ENCODE results near the gene DNM1.

Gene DNM1

DNA sequence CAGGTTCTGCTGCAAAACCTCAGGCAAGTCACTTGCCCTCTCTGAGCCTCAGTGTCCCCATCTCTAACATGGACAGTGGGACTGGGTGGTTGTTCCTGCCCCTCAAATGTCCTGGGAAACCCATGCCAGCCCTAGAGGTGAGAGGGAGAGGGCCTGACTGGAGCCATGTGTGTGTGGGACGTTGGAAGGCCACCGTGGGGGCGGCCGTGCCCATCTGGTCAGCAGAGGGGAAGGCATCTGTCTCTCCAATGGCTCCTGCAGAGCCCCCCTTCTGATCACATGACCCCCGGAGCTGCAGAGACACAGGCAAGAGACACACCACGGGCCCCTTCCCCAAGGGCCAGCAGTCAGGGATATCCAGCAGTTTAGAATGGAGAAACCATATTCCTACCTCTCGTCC lies 1.7 kb downstream of the DNM1 start:
- FAIRE-seq, result no peak
- DNase-seq (ENCODE audit: insufficient read length, low spot score), result no peak

DNA sequence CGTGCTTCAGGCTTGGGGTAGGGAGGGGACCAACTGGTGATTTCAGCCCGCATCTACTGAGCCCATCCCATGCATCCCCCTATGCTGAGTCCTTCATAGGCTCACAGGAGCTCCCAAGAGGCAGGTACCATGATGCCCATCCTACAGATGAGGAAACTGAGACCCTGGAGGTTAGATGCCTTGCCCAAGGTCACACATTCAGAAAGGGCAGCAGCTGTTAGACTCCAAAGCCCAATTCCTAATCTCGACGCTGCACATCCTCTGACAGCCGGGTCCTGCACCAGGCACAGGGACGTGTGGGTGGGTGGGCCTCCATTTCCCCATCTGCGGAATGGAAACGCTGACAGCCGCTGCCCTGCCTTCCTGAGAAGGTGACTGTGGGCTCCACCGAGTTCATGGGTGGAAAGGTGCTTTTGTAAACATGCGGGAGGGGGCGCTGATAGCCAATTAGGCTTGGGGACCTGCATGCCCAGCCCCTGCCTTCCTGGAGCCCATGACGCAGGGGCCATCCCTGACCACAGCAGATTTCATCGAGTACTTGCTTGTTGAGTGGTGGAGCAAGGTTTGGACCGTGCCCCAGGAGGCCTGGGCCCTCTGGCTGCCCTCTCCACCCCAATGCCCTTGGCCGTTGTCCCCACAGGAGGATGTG lies 2.2 kb downstream of the DNM1 start:
- DNase-seq (ENCODE audit: insufficient read length, low spot score) (no peak), FAIRE-seq (no peak)

GRCh38 chr9:128206484-128206883 lies 3.3 kb downstream of the DNM1 start:
- FAIRE-seq, result no peak

DNA sequence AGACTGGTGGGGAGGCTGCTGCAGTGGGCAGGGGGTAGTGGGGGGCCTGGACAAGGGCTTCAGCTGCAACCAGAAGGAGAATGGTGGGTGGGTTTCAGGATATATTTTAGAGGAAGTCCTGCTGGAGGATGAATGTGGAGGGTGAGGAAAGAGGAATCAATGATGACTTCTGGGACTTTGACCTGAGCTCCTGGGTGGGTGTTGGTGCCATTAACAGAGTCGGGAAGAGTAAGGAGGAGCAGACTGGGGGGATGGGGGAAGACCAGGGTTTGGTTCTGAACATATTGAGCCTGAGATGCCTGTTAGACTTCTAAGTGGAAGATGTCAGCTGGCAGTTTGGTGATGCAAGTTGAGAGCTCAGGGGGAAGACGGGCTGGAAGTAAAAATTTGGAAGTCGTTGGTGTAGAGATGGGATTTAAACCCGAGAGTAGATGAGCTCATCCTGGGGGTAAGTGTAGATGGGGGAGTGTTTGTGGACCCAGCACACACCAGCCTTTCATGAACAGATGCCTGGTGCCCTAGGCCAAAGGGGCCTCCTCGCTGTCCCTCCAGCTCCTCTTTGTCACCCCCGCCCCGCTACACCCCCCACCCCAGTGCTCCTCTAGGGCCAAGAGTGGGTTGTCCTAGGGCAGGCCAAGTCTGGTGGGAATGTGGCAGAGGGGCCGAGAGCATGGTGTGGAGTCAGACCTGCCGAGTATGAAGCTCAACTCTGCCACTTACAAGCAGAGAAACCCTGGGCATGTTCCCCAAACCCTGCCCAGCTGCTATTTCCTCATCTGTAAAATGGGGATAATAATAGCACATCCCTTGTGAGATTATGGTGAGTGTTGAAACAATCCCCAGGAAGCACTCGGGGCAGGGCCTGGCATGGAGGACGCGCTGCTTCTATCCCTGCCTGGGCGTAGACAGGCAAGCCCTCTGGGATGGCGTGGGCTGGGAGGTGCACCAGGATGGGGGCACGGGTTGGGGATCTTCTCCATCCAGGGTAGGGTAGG lies 4.0 kb downstream of the DNM1 start:
- DNase-seq (ENCODE audit: insufficient read length, low spot score), result no peak
- no peak for FAIRE-seq

More at GRCh38 chr9:128206484-128206883, 3.3 kb downstream of the DNM1 start:
- no peak for DNase-seq (ENCODE audit: insufficient read length, low spot score)

DNA sequence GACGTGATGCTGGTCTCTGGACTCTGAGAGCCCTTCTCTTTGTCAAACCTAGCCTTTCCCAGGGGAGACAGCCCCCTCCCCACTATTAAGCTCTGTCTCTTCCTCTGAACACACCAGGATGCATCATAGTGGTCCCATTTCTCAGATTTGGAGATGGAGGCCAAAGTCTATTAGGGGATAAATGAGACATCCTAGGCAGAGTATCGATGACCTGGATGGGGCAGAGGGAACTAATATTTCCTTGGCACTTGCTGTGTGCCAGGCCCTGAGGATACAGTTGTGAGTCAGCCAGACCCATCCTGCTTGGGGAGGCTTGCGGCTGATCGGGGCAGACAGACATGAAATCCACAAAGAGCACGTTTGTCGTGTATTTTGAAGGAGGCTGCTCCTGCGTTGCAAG lies 5.2 kb downstream of the DNM1 start:
- no peak for FAIRE-seq
- DNase-seq (ENCODE audit: insufficient read length, low spot score), result no peak

- DNase-seq (ENCODE audit: insufficient read length, low spot score), result no peak
- no peak for FAIRE-seq
These were observed 5.9 kb downstream of the DNM1 start for GRCh38 chr9:128208946-128209669.

DNA sequence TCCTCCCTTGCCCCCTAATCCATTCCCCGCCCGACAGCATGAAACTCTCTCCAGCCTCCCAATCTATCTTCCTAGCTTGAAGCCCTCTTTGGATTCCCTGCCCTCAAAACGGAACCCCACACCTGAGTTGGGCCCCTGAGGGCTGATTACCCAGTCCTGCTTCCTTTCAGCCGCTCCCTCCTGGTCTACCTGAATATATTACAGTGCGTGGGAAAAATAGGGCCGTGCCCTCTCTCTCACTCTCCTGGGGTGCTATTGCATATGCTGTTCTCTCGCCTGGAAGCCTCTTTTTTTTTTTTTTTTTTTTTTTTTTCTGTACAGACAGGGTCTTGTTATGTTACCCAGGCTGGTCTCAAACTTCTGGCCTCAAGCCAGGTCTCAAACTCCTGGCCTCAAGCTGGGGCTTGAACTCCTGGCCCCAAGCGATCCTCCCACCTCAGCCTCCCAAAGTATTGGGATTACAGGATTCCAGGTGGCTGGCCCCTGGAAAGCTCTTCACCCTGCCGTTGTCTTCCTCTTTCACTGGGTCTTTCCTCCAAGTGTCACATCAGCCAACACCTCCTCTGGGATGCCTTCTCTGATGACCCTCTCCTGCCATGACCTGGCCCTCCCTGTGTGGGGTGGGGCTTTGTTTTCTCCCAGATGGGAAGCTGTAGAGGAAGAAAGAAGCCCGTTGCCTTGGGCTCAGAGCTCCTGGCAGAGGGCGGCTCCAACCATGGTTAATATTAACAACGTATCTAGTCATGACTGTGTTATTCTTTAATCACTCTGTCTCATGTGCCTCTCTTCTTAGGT lies 8.2 kb downstream of the DNM1 start:
- DNase-seq (ENCODE audit: insufficient read length, low spot score), result no peak
- no peak for FAIRE-seq

DNA sequence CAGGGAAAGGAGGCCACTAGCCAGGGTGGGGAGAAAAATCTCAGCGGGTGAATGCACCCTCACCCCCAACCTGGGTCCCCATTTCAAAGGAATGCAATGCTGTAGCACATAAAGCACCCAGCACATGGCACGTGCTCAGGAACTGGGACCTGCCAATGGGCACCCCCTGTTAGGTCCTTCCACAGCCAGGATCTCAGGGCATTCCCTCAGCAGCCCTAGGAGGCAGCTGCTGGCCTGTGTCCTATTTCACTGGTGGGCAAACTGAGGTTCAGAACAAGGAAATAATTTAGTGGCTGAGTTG lies 8.8 kb downstream of the DNM1 start:
- FAIRE-seq (no peak), DNase-seq (ENCODE audit: insufficient read length, low spot score) (no peak)

DNA sequence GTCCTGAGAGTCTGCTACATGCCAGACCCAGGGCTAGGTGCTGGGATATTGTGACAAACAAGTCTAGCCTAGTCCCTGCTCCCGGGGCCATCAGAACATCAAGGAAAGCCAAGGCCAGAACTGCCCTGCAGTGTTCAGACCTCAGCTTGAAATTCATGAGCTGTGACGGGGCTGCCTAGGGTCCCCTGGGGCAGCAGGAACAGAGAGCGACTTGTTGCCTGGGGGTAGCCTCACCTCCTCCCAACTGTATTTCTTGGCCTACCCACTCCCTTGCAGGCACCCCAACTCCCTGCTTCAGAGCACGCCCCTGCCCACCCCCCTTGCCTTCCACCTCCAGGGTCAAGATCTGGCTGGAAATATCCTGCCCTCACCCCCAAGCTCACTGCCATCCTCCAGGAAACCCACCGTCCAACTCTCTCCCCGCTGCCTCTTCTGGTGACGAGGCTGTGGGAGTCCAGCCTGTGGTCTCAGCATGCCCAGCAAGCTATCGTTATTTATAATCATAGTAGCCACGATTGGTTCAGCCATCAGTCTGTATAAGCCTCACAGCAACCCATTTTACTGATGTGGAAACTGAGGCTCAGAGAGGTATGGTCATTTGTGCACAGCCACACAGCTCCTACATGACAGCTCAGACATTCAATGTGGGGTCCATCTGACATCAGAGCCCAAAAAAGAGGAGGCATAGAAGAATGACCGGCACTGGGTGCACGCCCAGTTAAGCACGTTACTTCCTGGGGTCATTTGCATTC lies 10.7 kb downstream of the DNM1 start:
- FAIRE-seq (no peak), DNase-seq (ENCODE audit: insufficient read length, low spot score) (no peak)

DNA sequence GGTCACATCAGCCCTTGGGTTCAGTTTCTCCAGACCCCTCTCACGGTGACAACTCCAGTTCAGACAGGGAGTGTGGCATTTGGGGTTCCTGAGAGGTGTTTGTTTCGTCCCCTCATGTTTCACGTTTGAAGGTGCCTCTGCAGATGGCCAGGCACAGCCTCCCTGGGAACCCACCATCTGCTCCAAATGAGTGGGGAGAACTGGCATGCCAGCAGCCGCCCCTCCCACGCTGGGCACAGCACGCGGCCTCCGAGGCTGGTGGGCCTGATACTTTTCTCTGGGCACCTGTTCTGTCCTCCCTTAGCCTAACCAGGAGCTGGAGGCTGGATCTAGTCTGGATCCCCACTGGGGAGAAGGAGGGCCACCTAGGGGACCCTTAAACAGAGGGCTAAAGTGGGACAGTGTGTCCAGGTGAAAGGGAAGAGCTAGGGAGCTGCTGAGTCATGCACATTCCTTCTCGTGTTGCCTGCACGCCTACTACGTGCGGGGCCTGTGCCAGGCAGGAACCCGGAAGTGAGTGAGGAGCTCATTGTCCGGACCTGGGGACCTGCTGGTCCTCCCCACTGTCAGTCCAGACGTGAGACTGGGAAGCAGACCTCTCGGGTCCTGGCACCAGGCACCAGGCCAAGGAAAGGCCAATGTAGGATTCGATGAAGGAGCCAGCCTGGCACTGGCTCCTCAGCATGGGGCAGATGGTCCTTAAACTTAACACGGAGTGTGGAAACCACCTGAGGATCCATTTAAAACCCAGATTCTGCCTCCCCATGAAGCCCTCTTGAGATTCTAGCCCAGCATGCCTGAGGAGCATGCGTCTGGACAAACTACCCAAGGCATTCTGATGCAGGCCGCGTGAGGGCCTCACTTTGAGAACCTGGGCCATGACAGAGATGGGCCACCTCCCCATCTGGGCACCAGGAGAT lies 11.7 kb downstream of the DNM1 start:
- DNase-seq (ENCODE audit: insufficient read length, low spot score), result no peak

GRCh38 chr9:128215491-128216409 lies 12.6 kb downstream of the DNM1 start:
- no peak for DNase-seq (ENCODE audit: insufficient read length, low spot score)
- FAIRE-seq, result no peak

More for the DNA sequence above, 11.7 kb downstream of the DNM1 start:
- FAIRE-seq, result no peak

GRCh38 chr9:128216781-128217553 lies 13.8 kb downstream of the DNM1 start:
- FAIRE-seq (no peak), DNase-seq (ENCODE audit: insufficient read length, low spot score) (no peak)

GRCh38 chr9:128218172-128218517 lies 15.0 kb downstream of the DNM1 start:
- DNase-seq (ENCODE audit: insufficient read length, low spot score) (no peak), FAIRE-seq (no peak)

DNA sequence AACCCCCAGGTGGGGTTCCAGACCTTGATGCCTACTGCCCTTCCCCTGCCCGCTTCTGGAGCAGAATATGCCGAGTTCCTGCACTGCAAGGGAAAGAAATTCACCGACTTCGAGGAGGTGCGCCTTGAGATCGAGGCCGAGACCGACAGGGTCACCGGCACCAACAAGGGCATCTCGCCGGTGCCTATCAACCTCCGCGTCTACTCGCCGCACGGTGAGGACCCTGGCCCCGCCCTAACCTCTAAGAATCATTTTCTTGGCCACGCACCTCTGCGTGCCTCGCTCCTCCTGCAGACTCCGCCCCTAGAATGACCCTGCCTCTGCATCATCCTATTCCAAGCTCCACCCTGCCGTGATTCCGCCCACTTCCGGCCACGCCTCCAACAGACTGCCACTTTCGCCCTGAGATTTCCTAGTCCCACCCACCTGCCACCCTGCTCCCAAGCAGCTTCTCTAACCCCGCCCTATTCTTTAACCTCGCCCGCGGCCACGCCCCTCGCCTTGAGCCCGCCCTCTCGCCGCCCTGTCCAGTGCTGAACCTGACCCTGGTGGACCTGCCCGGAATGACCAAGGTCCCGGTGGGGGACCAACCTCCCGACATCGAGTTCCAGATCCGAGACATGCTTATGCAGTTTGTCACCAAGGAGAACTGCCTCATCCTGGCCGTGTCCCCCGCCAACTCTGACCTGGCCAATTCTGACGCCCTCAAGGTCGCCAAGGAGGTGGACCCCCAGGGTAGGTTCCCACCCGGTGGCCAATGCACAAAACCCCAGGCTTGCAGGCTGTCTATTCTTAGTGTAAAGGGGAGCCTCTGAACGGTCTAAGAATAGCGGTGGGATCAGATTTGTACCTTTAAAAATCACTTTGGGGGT lies 15.6 kb downstream of the DNM1 start:
- peak; percentile 88 for FAIRE-seq

GRCh38 chr9:128219831-128220230 lies 16.7 kb downstream of the DNM1 start:
- no peak for DNase-seq (ENCODE audit: insufficient read length, low spot score)
- FAIRE-seq, result no peak

More for the DNA sequence above, 15.6 kb downstream of the DNM1 start:
- DNase-seq (ENCODE audit: insufficient read length, low spot score), result peak; percentile 95

DNA sequence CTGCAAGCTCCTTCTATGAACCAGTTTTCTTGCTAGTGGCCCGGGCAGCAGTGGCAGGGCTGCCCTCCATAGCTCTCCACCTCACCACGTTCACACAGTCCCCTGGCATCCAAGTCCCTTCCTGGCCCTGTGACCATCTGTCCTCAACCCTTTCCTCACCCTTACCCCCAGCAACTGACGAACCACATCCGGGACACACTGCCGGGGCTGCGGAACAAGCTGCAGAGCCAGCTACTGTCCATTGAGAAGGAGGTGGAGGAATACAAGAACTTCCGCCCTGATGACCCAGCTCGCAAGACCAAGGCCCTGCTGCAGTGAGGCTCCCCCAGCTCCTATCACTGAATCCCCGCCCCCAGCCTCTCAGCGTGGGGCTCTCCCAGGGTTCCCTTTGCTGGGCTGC lies 18.8 kb downstream of the DNM1 start:
- DNase-seq (ENCODE audit: insufficient read length, low spot score) (no peak), FAIRE-seq (no peak)

All from GM19239 (cell line).